Kidney epithelial cell (primary cell): ENCODE measurements around the gene PDE4B. TPM values are rescaled to one million over a fixed set of nuclear protein-coding genes. Genes with fewer than 3 reads are reported as not detected.

Source experiments
- DNase-seq: peaks from one replicate; pipeline ENCODE4 v3.0.0-alpha.2; 2010; ENCODE audit warnings: low read depth
- H3K27me3 ChIP-seq: 2 replicates; pipeline ENCODE4 v1.6.0; 2011; ENCODE audit warnings: low read length; ENCODE audit not compliant: control insufficient read depth, insufficient read depth
- H3K36me3 ChIP-seq: 2 replicates; pipeline ENCODE4 v1.5.1; 2011; ENCODE audit warnings: low read length; ENCODE audit not compliant: control insufficient read depth, insufficient read depth
- H3K4me3 ChIP-seq: 2 replicates; pipeline ENCODE4 v1.5.1; 2011; ENCODE audit warnings: low read depth, mild to moderate bottlenecking, control low read depth, low read length
- CTCF ChIP-seq: IDR thresholded peaks from 2 replicates; pipeline ENCODE4 v1.5.1; 2011; ENCODE audit warnings: mild to moderate bottlenecking, moderate library complexity, low read length, control low read depth, inconsistent platforms; ENCODE audit not compliant: insufficient read depth, poor library complexity, severe bottlenecking
- total RNA-seq: library from RNA; depleted of rRNA; stranded (reverse); fragments of >200 nt; gene quantifications from 2 replicates; pipeline ENCODE4 v1.2.3, GENCODE V29; 2015

PDE4B gene
- total RNA-seq, 1 donor from 2014 or later, result 0.33 TPM

GRCh38 chr1:66160719-66161118 lies 368.0 kb downstream of the PDE4B start:
- TF ChIP-seq CTCF, result no peak
- DNase-seq, result no peak
- Histone ChIP-seq H3K36me3 (no peaks in the 10 kb centered on the region), H3K27me3 (no peaks in the 10 kb centered on the region), H3K4me3 (no peak overlapping the region)

- no peaks in the 10 kb centered on the region for H3K27me3 ChIP-seq
- no peak for TF ChIP-seq CTCF
- DNase-seq, result no peak
- no peaks in the 10 kb centered on the region for H3K36me3 ChIP-seq
- H3K4me3 ChIP-seq, result no peak overlapping the region
These were observed 374.1 kb downstream of the PDE4B start for GRCh38 chr1:66166753-66167152.

- H3K27me3 ChIP-seq, result no peaks in the 10 kb centered on the region
- H3K36me3 ChIP-seq, result no peaks in the 10 kb centered on the region
- DNase-seq, result no peak
- TF ChIP-seq CTCF, result no peak
- no peak overlapping the region for H3K4me3 ChIP-seq
These were observed 374.6 kb downstream of the PDE4B start for GRCh38 chr1:66167267-66167666.

- DNase-seq, result peak; percentile 14
- no peak for TF ChIP-seq CTCF
- H3K4me3 ChIP-seq, result no peak overlapping the region
- H3K27me3 ChIP-seq, result no peaks in the 10 kb centered on the region
- no peaks in the 10 kb centered on the region for H3K36me3 ChIP-seq
These were observed 375.8 kb downstream of the PDE4B start for GRCh38 chr1:66168467-66168887.

- H3K4me3 ChIP-seq, result no peak overlapping the region
- no peaks in the 10 kb centered on the region for H3K36me3 ChIP-seq
- no peak for DNase-seq
- no peaks in the 10 kb centered on the region for H3K27me3 ChIP-seq
- no peak for TF ChIP-seq CTCF
These were observed 376.4 kb downstream of the PDE4B start for GRCh38 chr1:66168948-66169671.

GRCh38 chr1:66172272-66172671 lies 379.6 kb downstream of the PDE4B start:
- Histone ChIP-seq H3K4me3 (no peak overlapping the region), H3K36me3 (no peaks in the 10 kb centered on the region), H3K27me3 (no peaks in the 10 kb centered on the region)
- no peak for DNase-seq
- no peak for TF ChIP-seq CTCF
